Measurements from ENCODE around the gene NPPB. TPM values are rescaled to one million over a fixed set of nuclear protein-coding genes. Genes with fewer than 3 reads are reported as not detected.
"Not testable (repeated sequence)": the region's sequence is repeated elsewhere in the genome, so short reads cannot be mapped to it uniquely, and the experiment has no call there.

The NPPB gene
- polyA plus RNA-seq, 1 donor (not counting 4 experiments of a cell fraction or from before 2014, with no cell fraction given): not detected

GRCh38 chr1:11904978-11905377 lies 46.2 kb upstream of the NPPB start:
- no peak overlapping the region for H2AFZ ChIP-seq (ENCODE audit: control insufficient read depth, low read length)
- no peak overlapping the region for H3K4me2 ChIP-seq (ENCODE audit: control insufficient read depth, extremely low read depth, insufficient read depth, low read depth, low read length)
- peaks cover 3% of the 10 kb centered on the region for H3K4me1 ChIP-seq (ENCODE audit: control insufficient read depth, extremely low read depth, insufficient read depth, low read length)
- no peaks in the 10 kb centered on the region for H3K9me3 ChIP-seq (ENCODE audit: control insufficient read depth, low read depth, low read length)
- H3K27me3 ChIP-seq (ENCODE audit: control insufficient read depth, extremely low read depth, insufficient read depth, low read length): no peaks in the 10 kb centered on the region
- FAIRE-seq (no peak), DNase-seq (ENCODE audit: low read depth, low spot score) (no peak)
- H3K36me3 ChIP-seq (ENCODE audit: control insufficient read depth in 2 of 2, extremely low read depth in 1 of 2, insufficient read depth in 2 of 2, low read length in 2 of 2): no peaks in the 10 kb centered on the region
- dilution Hi-C loops (cut with MboI; ENCODE audit: extremely low pct_ligation_motif_present, low sequenced_read_pairs): no loop called here
- no peaks in the 10 kb centered on the region for H3K9me1 ChIP-seq (ENCODE audit: control insufficient read depth, extremely low read depth, insufficient read depth, low read length)
- no peak overlapping the region for H3K27ac ChIP-seq (ENCODE audit: control insufficient read depth, insufficient read depth, low read length)
- no peaks in the 10 kb centered on the region for H4K20me1 ChIP-seq (ENCODE audit: control insufficient read depth, extremely low read depth, insufficient read depth, low read length)
- TF ChIP-seq EZH2 (IDR thresholded peaks at IDR 0.05; ENCODE audit: low read length): no peak
- no peak for TF ChIP-seq CTCF (optimal IDR thresholded peaks at IDR 0.05 in 1 of 3, IDR thresholded peaks at IDR 0.05 in 1 of 3, conservative IDR thresholded peaks at IDR 0.05 in 1 of 3; ENCODE audit: extremely low read depth in 1 of 3, insufficient read depth in 2 of 3, low read length in 3 of 3)
- no peak overlapping the region for H3K4me3 ChIP-seq (ENCODE audit: control insufficient read depth in 2 of 3, extremely low read depth in 1 of 3, insufficient read depth in 2 of 3, low read depth in 1 of 3, low read length in 3 of 3)
- H3K9ac ChIP-seq (ENCODE audit: control insufficient read depth, extremely low read depth, insufficient read depth, low read length): no peak overlapping the region
- no peaks in the 10 kb centered on the region for H3K79me2 ChIP-seq (ENCODE audit: control insufficient read depth, insufficient read depth, low read length)

- FAIRE-seq; H3K79me2 ChIP-seq (ENCODE audit: control insufficient read depth, insufficient read depth, low read length); dilution Hi-C loops (cut with MboI; ENCODE audit: extremely low pct_ligation_motif_present, low sequenced_read_pairs); H3K36me3 ChIP-seq (ENCODE audit: control insufficient read depth in 2 of 2, extremely low read depth in 1 of 2, insufficient read depth in 2 of 2, low read length in 2 of 2); H3K9me3 ChIP-seq (ENCODE audit: control insufficient read depth, low read depth, low read length); H3K9me1 ChIP-seq (ENCODE audit: control insufficient read depth, extremely low read depth, insufficient read depth, low read length); H3K27ac ChIP-seq (ENCODE audit: control insufficient read depth, insufficient read depth, low read length); H3K9ac ChIP-seq (ENCODE audit: control insufficient read depth, extremely low read depth, insufficient read depth, low read length); H2AFZ ChIP-seq (ENCODE audit: control insufficient read depth, low read length); DNase-seq (ENCODE audit: low read depth, low spot score); H3K4me1 ChIP-seq (ENCODE audit: control insufficient read depth, extremely low read depth, insufficient read depth, low read length); H3K4me3 ChIP-seq (ENCODE audit: control insufficient read depth in 2 of 3, extremely low read depth in 1 of 3, insufficient read depth in 2 of 3, low read depth in 1 of 3, low read length in 3 of 3); H3K27me3 ChIP-seq (ENCODE audit: control insufficient read depth, extremely low read depth, insufficient read depth, low read length); H3K4me2 ChIP-seq (ENCODE audit: control insufficient read depth, extremely low read depth, insufficient read depth, low read depth, low read length); H4K20me1 ChIP-seq (ENCODE audit: control insufficient read depth, extremely low read depth, insufficient read depth, low read length): not testable (repeated sequence)
Measured at GRCh38 chr1:11904156-11904555, 45.4 kb upstream of the NPPB start.

GRCh38 chr1:11903210-11903609 lies 44.5 kb upstream of the NPPB start:
- no peaks in the 10 kb centered on the region for H3K36me3 ChIP-seq (ENCODE audit: control insufficient read depth in 2 of 2, extremely low read depth in 1 of 2, insufficient read depth in 2 of 2, low read length in 2 of 2)
- no peak overlapping the region for H2AFZ ChIP-seq (ENCODE audit: control insufficient read depth, low read length)
- no peak overlapping the region for H3K9ac ChIP-seq (ENCODE audit: control insufficient read depth, extremely low read depth, insufficient read depth, low read length)
- H3K9me1 ChIP-seq (ENCODE audit: control insufficient read depth, extremely low read depth, insufficient read depth, low read length): no peaks in the 10 kb centered on the region
- no peaks in the 10 kb centered on the region for H3K9me3 ChIP-seq (ENCODE audit: control insufficient read depth, low read depth, low read length)
- dilution Hi-C loops (cut with MboI; ENCODE audit: extremely low pct_ligation_motif_present, low sequenced_read_pairs): no loop called here
- TF ChIP-seq EZH2 (IDR thresholded peaks at IDR 0.05; ENCODE audit: low read length) (no peak), CTCF (optimal IDR thresholded peaks at IDR 0.05 in 1 of 3, IDR thresholded peaks at IDR 0.05 in 1 of 3, conservative IDR thresholded peaks at IDR 0.05 in 1 of 3; ENCODE audit: extremely low read depth in 1 of 3, insufficient read depth in 2 of 3, low read length in 3 of 3) (no peak)
- peaks cover 3% of the 10 kb centered on the region for H3K4me1 ChIP-seq (ENCODE audit: control insufficient read depth, extremely low read depth, insufficient read depth, low read length)
- no peaks in the 10 kb centered on the region for H3K79me2 ChIP-seq (ENCODE audit: control insufficient read depth, insufficient read depth, low read length)
- H3K27ac ChIP-seq (ENCODE audit: control insufficient read depth, insufficient read depth, low read length): no peak overlapping the region
- H4K20me1 ChIP-seq (ENCODE audit: control insufficient read depth, extremely low read depth, insufficient read depth, low read length): no peaks in the 10 kb centered on the region
- peaks cover 14% of the 10 kb centered on the region for H3K27me3 ChIP-seq (ENCODE audit: control insufficient read depth, extremely low read depth, insufficient read depth, low read length)
- no peak for DNase-seq (ENCODE audit: low read depth, low spot score)
- H3K4me2 ChIP-seq (ENCODE audit: control insufficient read depth, extremely low read depth, insufficient read depth, low read depth, low read length): no peak overlapping the region
- FAIRE-seq: no peak
- no peak overlapping the region for H3K4me3 ChIP-seq (ENCODE audit: control insufficient read depth in 2 of 3, extremely low read depth in 1 of 3, insufficient read depth in 2 of 3, low read depth in 1 of 3, low read length in 3 of 3)

- FAIRE-seq; H2AFZ ChIP-seq (ENCODE audit: control insufficient read depth, low read length); H3K36me3 ChIP-seq (ENCODE audit: control insufficient read depth in 2 of 2, extremely low read depth in 1 of 2, insufficient read depth in 2 of 2, low read length in 2 of 2); H3K9me3 ChIP-seq (ENCODE audit: control insufficient read depth, low read depth, low read length); DNase-seq (ENCODE audit: low read depth, low spot score); H3K4me2 ChIP-seq (ENCODE audit: control insufficient read depth, extremely low read depth, insufficient read depth, low read depth, low read length); dilution Hi-C loops (cut with MboI; ENCODE audit: extremely low pct_ligation_motif_present, low sequenced_read_pairs); H3K4me1 ChIP-seq (ENCODE audit: control insufficient read depth, extremely low read depth, insufficient read depth, low read length); H3K27ac ChIP-seq (ENCODE audit: control insufficient read depth, insufficient read depth, low read length); H3K9me1 ChIP-seq (ENCODE audit: control insufficient read depth, extremely low read depth, insufficient read depth, low read length); H3K9ac ChIP-seq (ENCODE audit: control insufficient read depth, extremely low read depth, insufficient read depth, low read length); H3K4me3 ChIP-seq (ENCODE audit: control insufficient read depth in 2 of 3, extremely low read depth in 1 of 3, insufficient read depth in 2 of 3, low read depth in 1 of 3, low read length in 3 of 3); H4K20me1 ChIP-seq (ENCODE audit: control insufficient read depth, extremely low read depth, insufficient read depth, low read length); H3K79me2 ChIP-seq (ENCODE audit: control insufficient read depth, insufficient read depth, low read length): not testable (repeated sequence)
- peaks cover 23% of the 10 kb centered on the region for H3K27me3 ChIP-seq (ENCODE audit: control insufficient read depth, extremely low read depth, insufficient read depth, low read length)
Measured at GRCh38 chr1:11901446-11901845, 42.7 kb upstream of the NPPB start.

Data from keratinocyte (primary cell).